Glutamatergic neuron (in vitro differentiated cells): ENCODE measurements around the gene ROCK2. TPM values are rescaled to one million over a fixed set of nuclear protein-coding genes. Genes with fewer than 3 reads are reported as not detected.
"Not testable (repeated sequence)": the region's sequence is repeated elsewhere in the genome, so short reads cannot be mapped to it uniquely, and the experiment has no call there.

Source experiments
- DNase-seq: peaks from one replicate; pipeline ENCODE4 v3.0.0; 2022
- H3K27ac Mint-ChIP-seq: one replicate; pipeline ENCODE4 v1.8.0; 2020; ENCODE audit warnings: mild to moderate bottlenecking, mixed read lengths, inconsistent platforms; ENCODE audit not compliant: unreplicated experiment
- H3K27me3 Mint-ChIP-seq: one replicate; pipeline ENCODE4 v1.8.0; 2020; ENCODE audit warnings: mild to moderate bottlenecking, moderate library complexity, mixed read lengths, inconsistent platforms; ENCODE audit not compliant: unreplicated experiment
- H3K36me3 Mint-ChIP-seq: one replicate; pipeline ENCODE4 v1.8.0; 2020; ENCODE audit warnings: mild to moderate bottlenecking, mixed read lengths, inconsistent platforms; ENCODE audit not compliant: unreplicated experiment
- H3K4me1 Mint-ChIP-seq: one replicate; pipeline ENCODE4 v1.8.0; 2020; ENCODE audit warnings: mild to moderate bottlenecking, low read depth, mixed read lengths, inconsistent platforms; ENCODE audit not compliant: unreplicated experiment
- H3K4me3 Mint-ChIP-seq: one replicate; pipeline ENCODE4 v1.8.0; 2020; ENCODE audit warnings: mild to moderate bottlenecking, mixed read lengths, inconsistent platforms; ENCODE audit not compliant: unreplicated experiment
- H3K9me3 Mint-ChIP-seq: one replicate; pipeline ENCODE4 v1.8.0; 2020; ENCODE audit warnings: mild to moderate bottlenecking, moderate library complexity, mixed read lengths, inconsistent platforms; ENCODE audit not compliant: unreplicated experiment
- CTCF ChIP-seq: fragments of 200-600 bp; sonication (generic); IDR thresholded peaks from one replicate; pipeline ENCODE4 v1.5.0; 2021; ENCODE audit not compliant: partially characterized antibody, unreplicated experiment
- total RNA-seq: library from RNA; stranded (reverse); fragmentation: NEBNext Ultra II Directional; extraction: Animal tissue kit (Norgen Biotek cat#: 25700); gene quantifications from one replicate; pipeline ENCODE4 v1.2.1, GENCODE V29; 2021; ENCODE audit not compliant: unreplicated experiment

The ROCK2 gene
- total RNA-seq, 1 donor from 2014 or later: 34.6 TPM

GRCh38 chr2:11256166-11256565 is 88.3 kb downstream of the ROCK2 start:
- peaks cover 7% of the 10 kb centered on the region for H3K4me1 Mint-ChIP-seq
- no peak overlapping the region for H3K27ac Mint-ChIP-seq
- DNase-seq: no peak
- TF ChIP-seq CTCF: no peak
- no peaks in the 10 kb centered on the region for H3K9me3 Mint-ChIP-seq
- H3K4me3 Mint-ChIP-seq: no peak overlapping the region
- H3K36me3 Mint-ChIP-seq: no peaks in the 10 kb centered on the region
- H3K27me3 Mint-ChIP-seq: no peaks in the 10 kb centered on the region

DNA sequence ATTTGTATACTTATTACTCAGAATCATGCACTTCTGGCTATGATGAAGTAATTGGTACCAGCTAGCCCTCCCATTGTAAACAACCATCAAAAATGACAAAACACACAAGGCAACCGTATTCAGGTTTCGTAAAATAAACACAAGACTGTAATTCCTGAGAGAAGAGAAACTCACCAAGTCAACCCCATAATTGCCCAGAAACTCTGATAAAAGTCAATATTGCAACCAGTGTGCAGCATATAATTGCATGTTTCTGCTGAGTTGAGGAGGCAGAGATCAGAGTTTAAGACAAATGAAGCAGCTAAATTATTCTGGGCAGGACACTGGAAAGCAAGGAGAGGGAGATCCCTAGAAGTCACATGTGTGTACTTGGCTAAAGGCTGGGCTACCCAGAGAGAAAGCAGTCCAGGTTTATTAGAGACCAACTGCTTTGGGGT is 90.3 kb downstream of the ROCK2 start:
- H3K27me3 Mint-ChIP-seq: no peaks in the 10 kb centered on the region
- H3K4me3 Mint-ChIP-seq: no peak overlapping the region
- DNase-seq: no peak
- H3K9me3 Mint-ChIP-seq: no peaks in the 10 kb centered on the region
- peaks cover 7% of the 10 kb centered on the region for H3K4me1 Mint-ChIP-seq
- H3K27ac Mint-ChIP-seq: no peak overlapping the region
- no peaks in the 10 kb centered on the region for H3K36me3 Mint-ChIP-seq
- TF ChIP-seq CTCF: no peak

DNA sequence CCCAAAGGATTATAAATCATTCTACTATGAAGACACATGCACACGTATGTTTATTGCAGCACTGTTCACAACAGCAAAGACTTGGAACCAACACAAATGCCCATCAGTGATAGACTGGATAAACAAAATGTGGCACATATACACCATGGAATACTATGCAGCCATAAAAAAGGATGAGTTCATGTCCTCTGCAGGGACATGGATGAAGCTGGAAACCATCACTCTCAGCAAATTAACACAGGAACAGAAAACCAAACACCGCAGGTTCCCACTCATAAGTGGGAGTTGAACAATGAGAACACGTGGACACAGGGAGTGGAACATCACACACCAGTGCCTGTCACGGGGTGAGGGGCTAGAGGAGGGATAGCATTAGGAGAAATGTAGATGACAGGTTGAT is 92.0 kb downstream of the ROCK2 start:
- not testable (repeated sequence) for H3K4me1 Mint-ChIP-seq, H3K4me3 Mint-ChIP-seq, H3K27ac Mint-ChIP-seq, DNase-seq, H3K27me3 Mint-ChIP-seq, H3K9me3 Mint-ChIP-seq, H3K36me3 Mint-ChIP-seq

DNA sequence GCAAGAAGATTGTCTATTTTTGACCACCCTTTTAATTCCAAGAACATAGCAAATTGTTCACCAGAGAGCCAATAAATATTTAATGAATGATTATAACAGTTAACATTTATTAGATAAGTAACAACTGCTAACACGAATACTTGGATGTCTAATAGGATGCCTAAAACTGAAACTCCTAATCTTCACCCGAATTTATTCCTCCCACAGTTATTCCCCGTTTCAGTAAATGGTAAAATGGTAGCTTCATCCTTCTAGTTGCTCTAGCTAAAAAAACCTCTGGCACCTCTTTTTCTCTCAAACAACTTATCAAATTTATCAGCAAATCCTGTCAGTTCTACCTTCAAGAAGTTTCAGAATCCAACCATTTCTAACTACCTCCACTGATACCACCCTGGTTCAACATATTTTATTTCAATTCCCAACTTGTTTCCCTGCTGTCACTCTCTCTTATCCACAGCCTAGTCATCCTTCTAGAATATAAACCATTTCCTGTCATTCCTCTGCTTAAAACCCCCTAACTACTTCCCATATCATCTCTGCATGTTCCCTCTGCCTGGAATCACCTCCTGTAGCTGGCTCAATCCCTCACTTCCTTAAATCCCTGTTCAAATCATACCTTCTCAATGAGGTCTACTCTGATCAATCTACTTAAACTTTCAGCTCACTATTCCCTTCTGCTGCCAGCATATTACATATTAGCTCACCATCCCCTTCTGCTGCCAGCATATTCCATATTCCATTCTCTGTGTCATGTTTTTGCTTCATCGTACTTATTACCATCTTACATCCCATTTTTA is 93.8 kb downstream of the ROCK2 start:
- Mint-ChIP-seq H3K27ac (no peak overlapping the region), H3K4me3 (no peak overlapping the region), H3K4me1 (peaks cover 1% of the 10 kb centered on the region), H3K9me3 (no peaks in the 10 kb centered on the region), H3K36me3 (no peaks in the 10 kb centered on the region), H3K27me3 (no peaks in the 10 kb centered on the region)
- no peak for DNase-seq
- TF ChIP-seq CTCF: no peak

- Mint-ChIP-seq H3K27me3 (no peaks in the 10 kb centered on the region), H3K27ac (no peak overlapping the region), H3K4me1 (peaks cover 9% of the 10 kb centered on the region), H3K4me3 (no peak overlapping the region), H3K9me3 (no peaks in the 10 kb centered on the region), H3K36me3 (no peaks in the 10 kb centered on the region)
- no peak for TF ChIP-seq CTCF
- DNase-seq: no peak
Observed at GRCh38 chr2:11245322-11245721, 99.1 kb downstream of the ROCK2 start.
